H1 (cell line): ENCODE measurements around the gene SSPN. TPM values are rescaled to one million over a fixed set of nuclear protein-coding genes. Genes with fewer than 3 reads are reported as not detected.

ENCODE experiments used
- CTCF ChIA-PET: fragments of 300-600 bp; sonication (Branson Sonifier 250); formaldehyde crosslinking; loops from one replicate; lab custom pipeline; 2021; ENCODE audit not compliant: partially characterized antibody; lab: Charles Lee
- POLR2A ChIA-PET: fragments of 300-600 bp; sonication (Branson Sonifier 250); formaldehyde crosslinking; loops from one replicate; lab custom pipeline; 2021; ENCODE audit warnings: inconsistent platforms; ENCODE audit not compliant: partially characterized antibody; lab: Charles Lee
- DNase-seq, 2 experiments: peaks; one replicate each; pipeline versions ENCODE4 v3.0.0 to v3.0.0-alpha.2; 2010 to 2022; ENCODE audit warnings: low spot score in 2 of 2, low read depth in 1 of 2, mixed read lengths in 1 of 2
- FAIRE-seq: peaks from 2 replicates; lab custom pipeline; 2011; peaks lifted over from hg19 to GRCh38; lab: Jason Lieb, UNC
- H2AFZ ChIP-seq: 2 replicates; pipeline ENCODE4 v1.8.1; 2012; ENCODE audit warnings: low read length, inconsistent platforms
- H2AK5ac ChIP-seq: 2 replicates; pipeline ENCODE4 v1.6.1; 2013; ENCODE audit warnings: low read depth, low read length
- H2BK120ac ChIP-seq: replicated peaks from 2 replicates; pipeline ENCODE3; 2013; ENCODE audit warnings: low read depth, low read length, inconsistent platforms
- H2BK12ac ChIP-seq: 2 replicates; pipeline ENCODE4 v1.6.1; 2013; ENCODE audit warnings: low read depth, low read length
- H2BK15ac ChIP-seq: 2 replicates; pipeline ENCODE4 v1.6.1; 2013; ENCODE audit warnings: low read length
- H2BK20ac ChIP-seq: 2 replicates; pipeline ENCODE4 v1.6.1; 2013; ENCODE audit warnings: low read length
- H2BK5ac ChIP-seq: 2 replicates; pipeline ENCODE4 v1.6.1; 2013; ENCODE audit warnings: low read depth, low read length
- H3K14ac ChIP-seq: 2 replicates; pipeline ENCODE4 v1.6.1; 2013; ENCODE audit warnings: inconsistent platforms; ENCODE audit not compliant: insufficient read length
- H3K18ac ChIP-seq: 2 replicates; pipeline ENCODE4 v1.6.1; 2013; ENCODE audit warnings: low read length; ENCODE audit errors: extremely low read depth
- H3K23ac ChIP-seq: 2 replicates; pipeline ENCODE4 v1.6.1; 2013; ENCODE audit warnings: inconsistent platforms; ENCODE audit not compliant: insufficient read length
- H3K23me2 ChIP-seq: 2 replicates; pipeline ENCODE4 v1.6.1; 2013; ENCODE audit warnings: low read depth, low read length
- H3K27ac ChIP-seq: 2 replicates; pipeline ENCODE4 v1.6.1; 2011; ENCODE audit warnings: low read depth, low read length, inconsistent platforms
- H3K27me3 ChIP-seq, 4 experiments: replicated peaks in 1 of 4; 1 replicate in 1 of 4; 2 replicates in 3 of 4; pipeline versions ENCODE4 v1.6.1 to v1.8.1; 2011 to 2013; ENCODE audit warnings: low read length in 3 of 4, mild to moderate bottlenecking in 3 of 4, inconsistent platforms in 2 of 4, mixed read lengths in 2 of 4, moderate library complexity in 1 of 4; ENCODE audit not compliant: control insufficient read depth in 3 of 4, insufficient read depth in 3 of 4; ENCODE audit errors: extremely low read depth in 1 of 4
- H3K36me3 ChIP-seq, 4 experiments: 2 replicates each; pipeline versions ENCODE4 v1.6.1 to v1.8.1; 2011 to 2013; ENCODE audit warnings: mild to moderate bottlenecking in 4 of 4, low read length in 3 of 4, moderate library complexity in 2 of 4, control low read depth in 1 of 4, inconsistent platforms in 1 of 4; ENCODE audit not compliant: insufficient read depth in 4 of 4, control insufficient read depth in 2 of 4
- H3K4ac ChIP-seq: replicated peaks from 2 replicates; pipeline ENCODE3; 2013; ENCODE audit warnings: low read length, low read depth, mixed read lengths, inconsistent platforms; ENCODE audit not compliant: insufficient read length
- H3K4me1 ChIP-seq, 4 experiments: replicated peaks in 1 of 4; 1 replicate in 1 of 4; 2 replicates in 3 of 4; pipeline versions ENCODE4 v1.6.1 to v1.8.1; 2011 to 2013; ENCODE audit warnings: low read length in 3 of 4, inconsistent platforms in 2 of 4, mixed read lengths in 1 of 4; ENCODE audit not compliant: insufficient read depth in 4 of 4, control insufficient read depth in 3 of 4
- H3K4me2 ChIP-seq, 2 experiments: 2 replicates each; pipeline versions ENCODE4 v1.6.1 to v1.8.1; 2011 to 2013; ENCODE audit warnings: low read depth in 2 of 2, low read length in 2 of 2, control low read depth in 1 of 2, inconsistent platforms in 1 of 2, mild to moderate bottlenecking in 1 of 2; ENCODE audit not compliant: insufficient read depth in 1 of 2
- H3K4me3 ChIP-seq, 4 experiments: fragments of 200-600, 300-600 bp in 1 of 4; sonication (generic), shearing (Covaris generic), sonication (Bioruptor Twin) in 1 of 4; 2 replicates each; pipeline versions ENCODE4 v1.5.1 to v1.8.1; 2011 to 2016; ENCODE audit warnings: low read length in 4 of 4, low read depth in 3 of 4, control low read depth in 2 of 4, inconsistent platforms in 2 of 4, mild to moderate bottlenecking in 2 of 4, mixed read lengths in 1 of 4, moderate library complexity in 1 of 4; ENCODE audit not compliant: insufficient read depth in 2 of 4; ENCODE audit errors: extremely low read depth in 1 of 4
- H3K56ac ChIP-seq: replicated peaks from 2 replicates; pipeline ENCODE3; 2013; ENCODE audit warnings: low read depth, mild to moderate bottlenecking, mixed read lengths, low read length, inconsistent platforms; ENCODE audit not compliant: insufficient read length
- H3K79me1 ChIP-seq: 2 replicates; pipeline ENCODE4 v1.6.1; 2013; ENCODE audit warnings: low read depth, low read length, control low read depth
- H3K79me2 ChIP-seq, 2 experiments: 2 replicates each; pipeline versions ENCODE4 v1.6.1 to v1.8.1; 2012 to 2013; ENCODE audit warnings: low read length in 2 of 2, mild to moderate bottlenecking in 2 of 2, inconsistent platforms in 1 of 2; ENCODE audit not compliant: insufficient read depth in 2 of 2, control insufficient read depth in 1 of 2
- H3K9ac ChIP-seq, 4 experiments: replicated peaks in 1 of 4; 1 replicate in 1 of 4; 2 replicates in 3 of 4; pipeline versions ENCODE4 v1.6.1 to v1.8.1; 2011 to 2013; ENCODE audit warnings: low read depth in 3 of 4, low read length in 3 of 4, control low read depth in 2 of 4, mild to moderate bottlenecking in 2 of 4, moderate library complexity in 2 of 4, inconsistent platforms in 1 of 4; ENCODE audit errors: extremely low read depth in 1 of 4
- H3K9me3 ChIP-seq, 2 experiments: 2 replicates each; pipeline versions ENCODE4 v1.6.1 to v1.8.1; 2012 to 2013; ENCODE audit warnings: mild to moderate bottlenecking in 2 of 2, moderate library complexity in 2 of 2, control low read depth in 1 of 2, inconsistent platforms in 1 of 2, low read depth in 1 of 2, low read length in 1 of 2, mixed read lengths in 1 of 2; ENCODE audit not compliant: insufficient read depth in 2 of 2
- H4K20me1 ChIP-seq, 2 experiments: replicated peaks in 1 of 2; 2 replicates each; pipeline versions ENCODE3 to v1.8.1; 2011 to 2013; ENCODE audit warnings: inconsistent platforms in 2 of 2, low read length in 2 of 2, mild to moderate bottlenecking in 1 of 2; ENCODE audit not compliant: insufficient read depth in 2 of 2, control insufficient read depth in 1 of 2
- H4K5ac ChIP-seq: 2 replicates; pipeline ENCODE4 v1.6.1; 2013; ENCODE audit warnings: low read length, low read depth, mixed read lengths, inconsistent platforms; ENCODE audit not compliant: insufficient read length
- H4K8ac ChIP-seq: 2 replicates; pipeline ENCODE4 v1.8.0; 2013; ENCODE audit warnings: mild to moderate bottlenecking, moderate library complexity, low read length, inconsistent platforms; ENCODE audit not compliant: insufficient read depth; ENCODE audit errors: extremely low read depth
- H4K91ac ChIP-seq: replicated peaks from 2 replicates; pipeline ENCODE3; 2013; ENCODE audit warnings: low read length, mixed read lengths, inconsistent platforms; ENCODE audit not compliant: insufficient read length
- POU5F1 ChIP-seq: IDR thresholded peaks from 2 replicates; pipeline ENCODE4 v1.6.1; 2011; ENCODE audit warnings: low read depth, mild to moderate bottlenecking, low read length, moderate library complexity
- WGBS, 2 experiments: shearing (Covaris generic) in 1 of 2; methylation state at CpG; one replicate each; pipeline versions ENCODE4 v1.1.6 to v1.1.7; 2013 to 2015; ENCODE audit warnings: low lambda C conversion rate in 2 of 2, mixed read lengths in 2 of 2, inconsistent platforms in 1 of 2, low coverage in 1 of 2, missing lambda C conversion rate in 1 of 2; ENCODE audit not compliant: insufficient replicate concordance in 2 of 2, insufficient coverage in 1 of 2, insufficient read length in 1 of 2; ENCODE audit errors: extremely low coverage in 1 of 2, missing lambda C conversion rate in 1 of 2; 5-methylcytosine and 5-hydroxymethylcytosine counted together
- polyA plus RNA-seq, 7 experiments: library from polyadenylated mRNA; depleted of rRNA in 3 of 7; stranded (reverse) in 5 of 7; unstranded in 2 of 7; fragments of >200 nt in 5 of 7; fragments of 200-250 nt in 2 of 7; gene quantifications; 1 replicate in 5 of 7; 2 replicates in 1 of 7; 4 replicates in 1 of 7; pipeline versions ENCODE4 v1.2.1 to v1.2.3, GENCODE V29; 2011 to 2013; ENCODE audit warnings: missing spikeins in 2 of 7, mixed read lengths in 2 of 7
- total RNA-seq: library from RNA; stranded (reverse); fragmentation: NEBNext Ultra II Directional; extraction: Animal tissue kit (Norgen Biotek cat#: 25700); gene quantifications from 2 replicates; pipeline ENCODE4 v1.2.1, GENCODE V29; 2021

SSPN gene
- total and polyA plus RNA-seq, 2 of the 8 experiments (the other 6 are each of a cell fraction or from before 2014, with no cell fraction given): 0.86 to 1.8 TPM

- no peaks in the 10 kb centered on the region for H3K36me3 ChIP-seq
- no peak overlapping the region for H2BK20ac ChIP-seq
- ChIA-PET CTCF (interaction anchor here (0.8 to 1.1 kb wide), 2 partner anchors 12 to 114 kb away, joined by 3 to 5 read pairs; no protein-coding TSS in a partner anchor), POLR2A (no interaction called here)
- H4K91ac ChIP-seq: no peak overlapping the region
- H4K8ac ChIP-seq: no peak overlapping the region
- no peaks in the 10 kb centered on the region; a peak in 1 of 7 replicates for H3K4me1 ChIP-seq
- no peak overlapping the region for H3K4ac ChIP-seq
- no peak overlapping the region for H3K27ac ChIP-seq
- FAIRE-seq (no peak), DNase-seq (no peak)
- H3K27me3 ChIP-seq: no peaks in the 10 kb centered on the region
- H3K23ac ChIP-seq: no peak overlapping the region
- no peak overlapping the region for H2BK12ac ChIP-seq
- no peak overlapping the region for H2AK5ac ChIP-seq
- H3K9ac ChIP-seq: no peak overlapping the region
- no peak for TF ChIP-seq POU5F1
- no peaks in the 10 kb centered on the region for H3K79me2 ChIP-seq
- H3K23me2 ChIP-seq: no peaks in the 10 kb centered on the region
- H2BK120ac ChIP-seq: no peak overlapping the region
- H3K4me2 ChIP-seq: no peak overlapping the region
- H4K5ac ChIP-seq: no peak overlapping the region
- no peak overlapping the region for H3K4me3 ChIP-seq
- no peaks in the 10 kb centered on the region for H4K20me1 ChIP-seq
- H2BK5ac ChIP-seq: no peak overlapping the region
- no peaks in the 10 kb centered on the region for H3K79me1 ChIP-seq
- H3K9me3 ChIP-seq: no peaks in the 10 kb centered on the region
- no peak overlapping the region for H2BK15ac ChIP-seq
- no peak overlapping the region for H3K56ac ChIP-seq
- H2AFZ ChIP-seq: no peak overlapping the region
- no peak overlapping the region for H3K14ac ChIP-seq
- H3K18ac ChIP-seq: no peak overlapping the region
- WGBS, 2 experiments: 88% methylated on average over 3 of the region's 3 CpGs; no CpG with 5 or more reads in 1 of the 2 experiments
These were observed 85.5 kb downstream of the SSPN start for GRCh38 chr12:26280869-26281268.
